ENCODE results near the gene MESP1. TPM values are rescaled to one million over a fixed set of nuclear protein-coding genes. Genes with fewer than 3 reads are reported as not detected.

The MESP1 gene
- total and polyA plus RNA-seq, 2 of the 8 experiments (the other 6 are each of a cell fraction or from before 2014, with no cell fraction given) = 0.15 to 0.23 TPM

GRCh38 chr15:89769366-89769765 lies 18.3 kb upstream of the MESP1 start (continued):
- TF ChIP-seq SP4 (IDR thresholded peaks at IDR 0.05; ENCODE audit: low read length) (no peak), CEBPB (IDR thresholded peaks at IDR 0.05; ENCODE audit: low read depth, low read length) (no peak), CHD7 (IDR thresholded peaks at IDR 0.05; ENCODE audit: insufficient replicate concordance, low read length) (no peak), JUN (IDR thresholded peaks at IDR 0.05; ENCODE audit: low read depth, low read length) (no peak), SP1 (IDR thresholded peaks at IDR 0.05; ENCODE audit: low read depth, low read length) (no peak), HDAC6 (IDR thresholded peaks at IDR 0.05; ENCODE audit: low read depth, low read length) (no peak), FOSL1 (IDR thresholded peaks at IDR 0.05; ENCODE audit: insufficient read depth, low read depth, low read length) (no peak)
